CD4-positive, alpha-beta T cell treated with Interleukin-17A for 1 hour (primary cell): ENCODE data around the gene SBF2.
"Not testable (repeated sequence)": the region's sequence is repeated elsewhere in the genome, so short reads cannot be mapped to it uniquely, and the experiment has no call there.

Source experiments
- DNase-seq: peaks from one replicate; pipeline ENCODE4 v3.0.0-alpha.2; 2020

Gene SBF2

DNA sequence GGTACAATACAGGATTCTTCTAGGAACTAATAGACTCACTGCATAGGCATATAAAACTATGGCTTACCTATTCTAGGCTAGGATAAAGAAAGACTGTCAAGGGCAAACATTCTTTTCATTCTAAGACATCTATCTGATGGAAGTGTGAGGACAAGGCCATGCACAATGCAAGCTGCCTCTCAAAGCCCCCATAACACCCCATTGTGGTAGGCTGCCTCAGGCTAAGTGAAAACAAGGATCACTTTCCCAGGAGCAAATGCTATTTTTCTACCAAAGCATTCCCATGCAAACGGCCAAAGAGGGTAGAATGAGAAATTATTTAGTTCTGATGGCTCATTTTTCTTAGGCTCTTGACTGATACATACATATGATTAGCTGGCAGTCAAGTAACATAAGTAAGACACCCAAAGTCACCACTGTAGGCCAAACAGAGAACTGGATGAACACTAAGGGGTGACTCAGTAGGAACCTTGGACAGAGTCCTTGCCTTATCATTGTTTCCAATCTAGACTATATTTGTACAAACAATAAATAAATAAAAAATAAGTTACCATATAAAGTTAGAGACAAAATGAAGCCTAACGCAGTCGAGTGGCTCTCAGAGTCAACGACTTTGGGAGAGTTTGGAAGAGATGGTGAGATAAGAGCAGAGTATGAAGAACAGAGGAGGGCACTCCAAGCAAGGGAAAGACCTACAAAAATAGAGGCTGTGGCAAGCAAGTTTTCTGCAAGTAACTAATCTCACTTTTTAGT, 303.6 kb downstream of the SBF2 start:
- no peak for DNase-seq

- DNase-seq, result not testable (repeated sequence)
Measured at GRCh38 chr11:9987303-9987702, 306.7 kb downstream of the SBF2 start.

- no peak for DNase-seq
Measured at GRCh38 chr11:9982796-9983579, 311.0 kb downstream of the SBF2 start.

DNA sequence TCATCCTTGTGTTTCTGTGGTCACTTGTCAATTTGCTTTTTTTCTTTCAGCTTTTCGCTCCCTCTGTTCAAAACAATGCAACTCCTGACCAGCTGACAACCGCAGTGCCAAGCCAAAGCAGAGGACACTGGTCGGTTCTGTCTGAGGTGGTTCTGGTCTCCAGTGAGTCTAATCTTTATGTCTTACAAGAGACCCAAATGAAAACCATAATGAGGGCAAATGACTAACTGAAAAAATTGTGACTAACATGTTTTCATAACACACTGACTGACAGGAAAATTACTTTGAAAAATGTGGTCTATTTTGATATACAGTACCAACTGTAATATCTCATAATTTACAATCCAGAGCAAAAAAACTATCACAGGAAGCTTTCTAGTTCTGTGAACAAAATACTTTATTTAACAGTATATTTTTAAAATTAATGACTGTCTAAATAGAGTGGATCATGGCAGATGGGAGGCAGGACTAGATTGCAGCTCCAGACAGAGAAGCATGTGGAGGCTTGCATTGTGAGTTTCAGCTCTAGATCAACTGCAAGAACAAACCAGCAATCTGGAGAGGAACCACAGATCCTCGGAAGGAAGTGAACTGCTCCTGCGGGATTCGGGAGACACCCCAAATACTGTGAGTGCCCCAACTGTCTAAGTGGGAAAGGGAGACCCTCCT, 311.8 kb downstream of the SBF2 start:
- no peak for DNase-seq

- DNase-seq, result no peak
Measured at GRCh38 chr11:9980931-9981330, 313.1 kb downstream of the SBF2 start.

DNA sequence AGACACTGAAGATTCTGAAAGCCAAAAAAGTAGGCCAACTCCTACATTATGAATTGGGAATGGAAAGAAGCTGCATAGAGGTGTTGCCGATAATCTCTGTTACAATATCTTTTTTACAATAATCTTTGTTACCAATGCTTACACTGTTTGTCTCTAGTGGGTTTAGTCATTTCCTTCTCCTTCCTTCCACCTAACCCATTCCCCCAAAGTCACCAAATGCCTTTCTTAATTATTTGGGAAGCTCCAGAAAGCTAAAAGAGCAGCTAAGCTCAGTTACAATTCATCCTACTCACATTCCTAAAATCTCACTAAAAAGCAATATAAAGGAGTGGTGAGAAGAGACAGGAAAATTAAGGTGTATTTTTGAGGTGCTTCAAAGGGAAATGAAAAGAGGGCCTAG, 316.5 kb downstream of the SBF2 start:
- DNase-seq, result no peak

- no peak for DNase-seq
Measured at GRCh38 chr11:9974375-9974774, 319.6 kb downstream of the SBF2 start.

- DNase-seq, result no peak
Measured at GRCh38 chr11:9973921-9974320, 320.1 kb downstream of the SBF2 start.

GRCh38 chr11:9972989-9973388, 321.0 kb downstream of the SBF2 start:
- peak; percentile 52 for DNase-seq

DNA sequence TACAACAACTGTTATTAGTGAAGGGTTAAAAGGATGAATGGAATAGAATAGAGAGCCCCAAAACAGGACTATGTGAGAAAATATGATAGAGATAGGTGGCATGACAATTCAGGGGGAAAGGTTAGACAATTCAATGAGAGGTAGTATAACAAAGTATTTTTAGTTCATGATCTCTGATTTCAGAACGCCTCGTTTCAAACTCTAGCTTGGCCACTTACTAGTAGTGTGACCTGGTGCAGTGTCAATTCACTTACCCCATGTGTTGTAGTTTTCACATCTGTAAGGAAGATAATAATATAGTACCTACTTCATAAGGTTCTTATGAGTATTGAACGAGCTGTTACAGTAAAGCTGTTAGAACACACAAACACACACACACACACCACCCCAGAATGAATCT, 322.1 kb downstream of the SBF2 start:
- no peak for DNase-seq

- no peak for DNase-seq
Measured at GRCh38 chr11:9969068-9969467, 325.0 kb downstream of the SBF2 start.

- DNase-seq, result no peak
Measured at GRCh38 chr11:9962722-9963121, 331.3 kb downstream of the SBF2 start.

- no peak for DNase-seq
Measured at GRCh38 chr11:9957072-9957471, 336.9 kb downstream of the SBF2 start.

DNA sequence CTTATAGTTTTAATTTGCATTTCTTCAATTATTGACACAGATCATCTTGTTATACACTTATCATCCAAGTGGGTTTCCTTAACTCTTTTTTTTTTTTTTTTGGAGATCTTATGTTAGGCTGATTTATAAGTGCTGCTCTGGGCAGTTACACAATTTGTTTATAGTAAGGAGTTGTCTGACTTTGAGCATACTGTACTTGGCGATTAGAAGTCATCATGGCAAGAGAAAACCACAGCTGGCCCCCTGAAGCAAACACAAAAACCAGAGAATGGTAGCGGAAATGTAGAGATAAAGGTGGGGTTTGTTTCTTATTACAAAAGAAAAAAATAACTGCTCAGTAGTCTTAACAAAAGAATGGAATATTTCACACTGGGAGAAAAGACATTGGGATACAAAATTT, 337.5 kb downstream of the SBF2 start:
- DNase-seq, result no peak

GRCh38 chr11:9955391-9955790, 338.6 kb downstream of the SBF2 start:
- no peak for DNase-seq

- no peak for DNase-seq
Measured at GRCh38 chr11:9953994-9954626, 339.9 kb downstream of the SBF2 start.

DNA sequence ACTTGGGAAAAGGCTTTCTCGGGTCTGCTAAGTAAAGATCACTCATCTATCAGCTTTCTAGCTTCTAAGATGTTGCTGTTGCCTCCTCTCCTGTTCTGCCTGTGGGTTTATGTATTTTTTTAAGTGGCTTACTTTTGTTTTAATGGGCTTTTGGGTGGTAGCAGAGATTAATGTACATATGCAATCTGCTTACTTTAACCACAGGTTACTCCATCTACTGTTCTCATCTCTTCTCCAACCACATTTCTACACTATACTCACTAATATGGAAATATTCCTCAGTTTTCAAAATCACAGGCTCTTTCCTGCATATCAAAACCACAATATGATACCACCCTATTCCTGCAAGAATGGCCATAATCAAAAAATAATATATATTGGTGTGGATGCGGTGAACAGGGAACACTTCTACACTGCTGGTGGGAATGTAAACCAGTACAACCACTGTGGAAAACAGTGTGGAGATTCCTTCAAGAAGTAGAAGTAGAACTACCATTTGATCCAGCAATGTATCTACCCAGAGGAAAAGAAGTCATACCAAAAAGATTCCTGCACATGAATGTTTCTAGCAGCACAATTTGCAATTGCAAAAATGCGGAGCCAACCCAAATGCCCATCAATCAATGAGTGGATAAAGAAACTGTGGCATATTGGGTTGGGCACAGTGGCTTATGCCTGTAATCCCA, 341.4 kb downstream of the SBF2 start:
- no peak for DNase-seq

- no peak for DNase-seq
Measured at GRCh38 chr11:9951807-9952206, 342.2 kb downstream of the SBF2 start.

DNA sequence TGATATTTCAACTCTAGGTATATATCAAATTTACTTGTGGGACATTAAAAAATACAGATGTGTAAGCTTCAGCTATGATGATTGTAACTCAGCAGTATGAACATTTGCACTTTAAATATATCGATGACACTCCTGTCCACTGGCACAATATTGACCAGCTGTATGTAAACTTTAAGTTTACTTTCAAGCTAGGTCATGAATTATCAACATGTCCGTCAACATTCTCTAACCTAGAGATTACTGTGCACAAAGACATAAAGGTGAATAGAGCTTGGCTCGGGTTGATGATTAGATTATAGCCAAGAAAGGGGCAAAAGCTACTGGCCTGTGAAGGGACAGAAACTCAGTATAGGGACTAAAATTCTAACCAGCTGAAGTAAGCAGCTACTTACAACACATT, 343.6 kb downstream of the SBF2 start:
- DNase-seq, result no peak

DNA sequence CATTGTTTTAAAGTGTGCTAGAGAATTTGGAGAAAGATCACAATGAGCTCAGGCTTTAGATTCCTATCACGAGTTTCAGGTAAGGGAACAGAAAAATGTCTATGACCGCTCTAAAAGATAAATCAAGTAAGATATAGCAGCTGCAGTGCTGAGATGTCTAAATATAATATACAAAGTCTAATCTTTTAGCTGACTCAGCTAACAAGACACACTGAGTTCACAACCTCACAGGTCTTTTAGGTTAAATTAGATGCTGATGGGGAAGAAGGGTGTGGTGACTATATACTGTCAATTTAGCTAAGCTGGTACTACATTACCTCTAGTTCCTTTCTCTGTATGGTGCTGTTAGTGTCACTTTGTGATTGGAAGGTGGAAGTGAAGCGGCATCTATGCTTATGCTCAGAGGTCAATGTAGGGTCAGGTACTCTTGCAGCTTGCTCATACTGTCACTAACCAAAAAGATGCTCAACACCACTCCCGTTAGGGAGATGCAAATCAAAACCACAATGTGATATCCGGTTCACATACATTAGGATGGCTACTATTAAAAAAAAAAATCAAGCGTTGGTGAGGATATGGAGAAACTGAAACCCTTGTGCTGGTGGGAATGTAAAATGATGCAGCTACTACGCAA, 346.7 kb downstream of the SBF2 start:
- no peak for DNase-seq

DNA sequence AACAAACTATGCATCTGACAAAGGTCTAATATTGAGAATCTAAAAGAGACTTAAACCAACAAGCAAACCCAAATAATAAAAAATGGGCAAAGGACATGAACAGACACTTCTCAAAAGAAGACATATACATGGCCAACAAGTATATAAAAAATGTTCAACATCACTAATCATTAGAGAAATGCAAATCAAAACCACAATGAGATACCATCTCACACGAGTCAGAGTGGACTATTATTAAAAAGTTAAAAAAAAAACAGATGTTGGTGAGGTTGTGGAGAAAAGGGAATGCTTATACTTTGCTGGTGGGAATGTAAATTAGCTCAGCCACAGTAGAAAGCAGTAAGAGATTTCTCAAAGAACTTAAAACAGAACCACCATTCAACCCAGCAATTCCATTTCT, 348.3 kb downstream of the SBF2 start:
- DNase-seq, result not testable (repeated sequence)

- DNase-seq, result no peak
Measured at GRCh38 chr11:9943386-9944110, 350.5 kb downstream of the SBF2 start.
